HG03066 (cell line): Measurements from ENCODE around the gene TMEM151A.
"Not testable (repeated sequence)": the region's sequence is repeated elsewhere in the genome, so short reads cannot be mapped to it uniquely, and the experiment has no call there.

Experiments used
- ATAC-seq: cut with Tn5 transposase; IDR thresholded peaks from one replicate; pipeline ENCODE4 v1.9.1; 2021; ENCODE audit warnings: low read depth; ENCODE audit not compliant: unreplicated experiment

TMEM151A gene

DNA sequence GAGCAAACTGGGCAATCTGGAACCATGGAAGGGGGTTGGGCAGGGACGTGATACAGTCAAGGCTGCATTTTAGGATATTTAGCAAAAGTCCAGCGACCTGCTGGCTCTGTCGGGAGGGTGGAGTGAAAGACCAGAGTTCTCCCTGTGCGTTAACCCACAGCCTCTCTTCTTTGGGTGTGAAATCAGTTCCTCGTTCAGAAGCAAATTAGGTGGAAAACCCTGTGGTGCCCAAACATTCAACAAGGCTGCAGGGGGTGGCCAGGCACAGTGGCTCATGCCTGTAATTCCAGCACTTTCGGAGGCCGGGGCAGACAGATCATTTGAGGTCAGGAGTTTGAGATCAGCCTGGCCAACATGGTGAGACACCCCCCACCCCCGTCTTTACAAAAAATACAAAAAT is 5.9 kb downstream of the TMEM151A start:
- no peak for ATAC-seq

DNA sequence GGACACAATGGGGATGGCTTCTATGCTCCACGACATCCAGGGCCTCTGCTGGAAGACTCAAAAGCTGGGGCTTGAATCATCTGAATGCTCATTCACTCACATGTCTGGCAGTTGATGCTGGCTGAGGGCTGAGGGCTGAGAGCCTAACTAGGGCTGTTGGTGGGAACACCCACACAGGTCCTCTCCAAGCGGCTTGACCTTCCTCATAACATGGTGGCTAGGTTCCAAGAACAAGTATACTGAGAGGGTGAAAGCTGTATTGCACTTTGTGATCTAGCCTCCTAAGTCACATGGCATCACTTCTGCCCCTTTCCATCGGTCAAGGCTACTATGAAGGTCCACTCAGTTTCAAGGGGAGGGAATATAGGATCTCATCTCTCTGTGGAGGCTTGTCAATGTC is 7.5 kb downstream of the TMEM151A start:
- no peak for ATAC-seq

DNA sequence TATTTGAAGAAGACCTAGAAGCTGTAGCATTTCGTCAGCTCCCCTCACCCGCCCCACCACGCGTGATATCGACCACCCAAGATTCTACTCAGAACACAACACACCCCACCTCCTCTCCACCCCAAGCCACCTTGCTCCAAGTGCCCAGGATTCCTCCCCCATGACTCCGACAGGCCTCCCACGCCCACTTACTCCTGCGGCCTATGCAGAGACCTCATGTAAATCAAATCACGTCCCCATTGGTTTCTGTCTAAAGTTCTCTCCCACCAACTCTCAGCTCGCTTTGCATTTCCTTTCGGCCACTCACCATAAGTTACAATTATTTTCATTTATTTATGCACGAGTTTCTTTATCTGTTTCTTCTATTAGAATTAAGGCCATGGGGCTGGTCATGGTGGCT is 11.0 kb downstream of the TMEM151A start:
- ATAC-seq: no peak

DNA sequence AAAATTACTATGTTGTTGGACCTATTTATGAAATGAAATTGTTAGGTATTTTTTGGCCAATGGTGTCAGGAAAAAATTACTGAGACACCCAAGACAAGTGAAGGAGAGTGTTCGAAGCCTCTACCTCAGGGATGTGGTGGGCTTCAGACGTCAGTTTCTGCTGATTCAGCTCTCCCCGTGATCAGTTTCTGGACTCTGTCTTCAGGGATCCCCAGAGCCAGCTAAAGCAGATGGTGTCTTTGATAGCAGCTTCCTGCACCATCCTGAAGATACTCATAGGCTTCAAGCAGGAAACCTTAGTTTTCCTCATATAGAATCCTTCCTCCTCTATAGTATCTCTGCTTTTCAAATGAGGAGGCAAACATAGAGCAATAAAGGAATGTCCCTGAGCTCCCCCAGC is 17.8 kb downstream of the TMEM151A start:
- no peak for ATAC-seq

DNA sequence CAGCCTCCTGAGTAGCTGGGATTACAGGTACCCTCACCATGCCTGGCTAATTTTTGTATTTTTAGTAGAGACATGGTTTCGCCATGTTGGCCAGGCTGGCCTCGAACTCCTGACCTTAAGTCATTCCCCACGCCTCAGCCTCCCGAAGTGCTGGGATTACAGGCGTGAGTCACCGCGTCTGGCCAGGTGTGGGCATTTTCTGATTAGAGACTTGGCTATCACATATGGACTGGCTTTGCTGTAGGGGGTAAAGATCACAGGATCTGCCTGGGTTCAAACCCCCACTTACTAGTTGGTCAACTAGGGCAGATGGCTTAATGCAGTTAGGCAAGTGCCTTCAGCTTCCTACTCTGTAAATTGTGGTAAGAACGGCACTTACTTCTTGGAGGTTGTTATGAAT is 18.6 kb downstream of the TMEM151A start:
- ATAC-seq: no peak

DNA sequence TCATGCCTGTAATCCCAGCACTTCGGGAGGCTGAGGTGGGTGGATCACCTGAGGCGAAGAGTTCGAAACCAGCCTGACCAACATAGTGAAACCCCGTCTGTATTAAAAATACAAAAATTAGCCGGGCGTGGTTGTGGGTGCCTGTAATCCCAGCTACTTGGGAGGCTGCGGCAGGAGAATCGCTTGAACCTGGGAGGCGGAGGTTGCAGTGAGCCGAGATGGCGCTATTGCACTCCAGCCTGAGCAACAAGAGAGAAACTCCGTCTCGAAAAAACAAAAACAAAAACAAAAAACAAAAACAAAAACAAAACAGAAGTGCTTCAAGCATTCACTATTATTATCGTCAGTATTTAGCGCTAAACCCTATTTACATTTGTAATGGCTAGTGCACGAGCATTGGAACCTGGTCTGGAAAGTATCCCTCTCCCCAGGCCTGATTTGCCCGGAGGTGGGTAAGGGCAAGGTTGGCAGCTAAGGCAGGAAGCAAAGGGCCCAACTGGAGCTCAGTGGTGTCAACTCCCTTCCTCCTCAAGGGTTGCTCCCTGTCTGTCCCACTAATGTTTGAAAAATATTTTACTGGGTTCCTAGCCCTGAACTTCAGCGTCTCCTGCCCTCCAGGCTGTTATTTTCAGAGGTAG is 19.2 kb downstream of the TMEM151A start:
- not testable (repeated sequence) for ATAC-seq

DNA sequence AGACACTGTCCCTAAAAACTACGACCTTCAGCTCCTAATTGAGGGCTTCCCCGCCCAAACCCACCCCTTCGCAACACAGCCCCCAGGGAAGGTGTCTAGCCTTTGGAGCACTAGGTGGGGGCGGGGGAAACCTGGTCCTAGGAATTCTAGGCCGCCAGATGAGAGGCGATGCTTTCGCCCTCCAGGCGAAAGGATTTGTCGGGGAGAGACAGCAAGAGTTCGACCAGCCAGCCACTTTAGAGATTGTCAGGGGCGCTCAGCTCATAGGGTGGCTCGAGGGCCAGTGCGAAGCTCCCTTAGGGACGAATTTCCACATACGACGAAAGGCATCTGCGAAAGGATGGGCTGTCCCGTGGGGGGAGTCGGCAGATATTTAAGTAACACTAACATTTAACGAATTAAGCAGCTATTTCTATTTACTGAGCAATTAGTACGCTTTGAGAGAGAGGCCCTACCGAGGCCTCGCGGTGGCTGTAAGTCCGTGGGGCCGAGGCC is 19.8 kb downstream of the TMEM151A start:
- peak; percentile 44 for ATAC-seq

DNA sequence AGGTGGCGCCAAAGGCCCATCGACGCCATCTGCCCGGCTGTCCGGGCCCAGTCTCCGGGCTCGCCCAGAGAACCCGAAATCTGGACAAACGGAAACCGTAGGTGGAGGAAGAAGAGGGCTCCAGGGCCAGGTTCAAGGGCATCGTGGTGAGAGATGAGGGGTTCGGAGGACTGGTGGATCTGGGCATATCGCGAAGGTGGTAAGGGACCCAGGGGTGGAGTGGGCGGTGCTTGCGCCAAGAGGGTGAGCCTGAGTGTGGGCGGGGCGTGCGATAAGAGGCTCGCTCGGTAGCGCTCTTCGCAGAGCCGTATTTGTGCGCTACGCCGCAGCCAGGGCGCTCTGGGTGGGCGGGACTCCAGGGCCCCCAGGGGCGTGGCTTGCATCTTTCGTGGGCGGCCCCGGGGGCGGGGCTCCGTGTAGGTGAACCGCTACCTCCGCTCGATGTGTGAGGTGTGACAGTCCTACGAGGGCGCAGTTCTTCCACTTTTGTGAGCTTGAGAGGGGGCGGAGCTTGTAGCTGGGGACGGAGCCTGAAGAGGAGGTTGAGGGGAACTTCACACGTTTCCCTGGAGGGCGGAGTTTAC is 20.4 kb downstream of the TMEM151A start:
- ATAC-seq: peak; percentile 65

DNA sequence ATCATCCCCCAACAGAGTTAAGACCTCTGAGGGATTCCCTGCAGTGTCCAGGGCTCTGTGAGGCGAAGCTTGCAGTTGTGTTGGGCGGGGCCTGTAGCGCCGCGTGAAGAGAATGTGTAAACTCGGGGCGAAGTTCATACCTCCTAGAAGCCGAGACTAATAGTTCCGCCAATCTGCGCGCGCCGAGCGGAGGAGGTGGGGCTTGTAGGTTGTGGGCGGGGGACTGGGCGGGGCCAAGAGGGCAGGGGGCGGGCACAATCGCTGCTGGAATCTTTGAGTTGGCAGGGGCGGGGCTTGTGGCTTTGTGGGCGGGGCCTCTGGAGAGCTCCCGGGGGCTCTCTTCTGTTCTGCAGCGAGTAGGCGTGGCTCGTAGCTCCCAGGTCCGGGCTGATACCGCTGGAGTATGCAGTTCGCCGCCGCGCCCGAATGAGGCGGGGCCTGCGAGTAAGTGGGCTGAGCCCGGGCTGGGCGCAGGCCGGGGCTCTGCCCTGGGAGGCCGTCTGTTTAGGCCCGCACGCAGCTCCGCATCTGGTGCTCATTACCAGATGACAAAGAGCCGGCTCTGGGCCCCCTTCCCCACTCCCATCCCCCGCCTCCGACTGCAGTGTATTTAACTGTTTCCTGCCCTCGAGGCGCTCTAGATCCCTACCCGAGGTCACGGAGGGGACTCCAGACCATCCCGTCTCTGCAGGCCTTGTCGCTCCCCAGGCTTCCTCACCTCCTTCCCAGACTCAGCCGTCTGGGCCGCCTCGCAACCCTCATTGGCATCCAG is 21.0 kb downstream of the TMEM151A start:
- ATAC-seq: peak; percentile 60

DNA sequence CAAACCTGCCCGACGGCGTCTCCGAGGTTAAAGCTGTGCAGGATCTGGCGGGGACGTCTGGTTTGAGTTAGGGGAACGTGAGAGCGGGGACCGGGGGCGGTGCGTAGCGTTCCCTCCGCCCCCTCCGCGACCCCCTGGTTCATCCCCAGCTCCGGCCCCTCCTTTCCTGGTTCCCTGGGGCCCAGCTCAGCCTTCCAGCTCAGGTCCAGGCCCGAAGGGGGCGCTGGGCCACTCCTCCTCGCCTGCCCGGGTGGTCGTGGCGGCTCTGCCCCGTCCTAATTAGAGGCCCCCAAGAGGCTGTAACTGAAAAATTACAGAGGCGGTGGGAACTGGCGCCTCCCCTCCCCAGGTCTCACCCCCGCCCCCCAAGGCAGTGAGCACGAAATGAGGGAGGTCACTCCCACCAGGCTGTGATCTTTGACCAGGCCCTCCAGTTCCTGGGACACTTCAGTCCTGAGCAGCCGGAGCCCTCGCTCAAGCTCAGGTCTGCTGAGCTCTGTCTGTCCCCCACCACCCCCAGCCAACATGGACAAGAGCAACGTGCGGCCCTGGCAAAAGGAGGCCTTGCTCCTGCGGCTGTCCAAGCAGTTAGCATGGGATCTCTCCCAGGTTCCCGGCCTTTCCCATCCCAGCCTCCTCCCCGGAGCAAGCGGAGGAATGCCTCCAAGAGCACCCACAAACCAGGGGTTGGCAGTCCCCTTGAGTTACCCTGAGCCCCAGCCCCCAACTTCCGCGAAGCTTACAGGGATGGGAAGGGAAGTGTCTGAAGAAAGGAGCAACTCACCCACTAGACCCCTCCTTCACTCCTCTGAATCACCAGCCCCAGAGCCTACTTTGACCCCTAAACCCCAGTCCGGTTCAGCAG is 21.9 kb downstream of the TMEM151A start:
- no peak for ATAC-seq

DNA sequence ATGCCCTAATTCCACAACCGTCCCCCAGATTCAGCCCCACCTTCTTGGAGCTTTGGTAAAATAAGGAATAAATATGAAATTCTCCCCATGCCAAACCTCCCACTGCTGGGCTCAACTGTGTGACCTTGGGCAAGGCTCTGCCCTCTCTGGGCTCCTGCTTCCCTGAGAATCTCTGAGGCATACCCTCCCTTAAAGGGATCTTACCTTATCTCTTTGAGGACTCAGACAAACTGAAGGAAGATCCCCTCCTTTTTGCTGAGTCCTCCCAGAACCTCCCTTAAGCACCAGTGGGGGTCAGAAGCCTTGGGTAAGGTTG is 22.4 kb downstream of the TMEM151A start:
- ATAC-seq: no peak

DNA sequence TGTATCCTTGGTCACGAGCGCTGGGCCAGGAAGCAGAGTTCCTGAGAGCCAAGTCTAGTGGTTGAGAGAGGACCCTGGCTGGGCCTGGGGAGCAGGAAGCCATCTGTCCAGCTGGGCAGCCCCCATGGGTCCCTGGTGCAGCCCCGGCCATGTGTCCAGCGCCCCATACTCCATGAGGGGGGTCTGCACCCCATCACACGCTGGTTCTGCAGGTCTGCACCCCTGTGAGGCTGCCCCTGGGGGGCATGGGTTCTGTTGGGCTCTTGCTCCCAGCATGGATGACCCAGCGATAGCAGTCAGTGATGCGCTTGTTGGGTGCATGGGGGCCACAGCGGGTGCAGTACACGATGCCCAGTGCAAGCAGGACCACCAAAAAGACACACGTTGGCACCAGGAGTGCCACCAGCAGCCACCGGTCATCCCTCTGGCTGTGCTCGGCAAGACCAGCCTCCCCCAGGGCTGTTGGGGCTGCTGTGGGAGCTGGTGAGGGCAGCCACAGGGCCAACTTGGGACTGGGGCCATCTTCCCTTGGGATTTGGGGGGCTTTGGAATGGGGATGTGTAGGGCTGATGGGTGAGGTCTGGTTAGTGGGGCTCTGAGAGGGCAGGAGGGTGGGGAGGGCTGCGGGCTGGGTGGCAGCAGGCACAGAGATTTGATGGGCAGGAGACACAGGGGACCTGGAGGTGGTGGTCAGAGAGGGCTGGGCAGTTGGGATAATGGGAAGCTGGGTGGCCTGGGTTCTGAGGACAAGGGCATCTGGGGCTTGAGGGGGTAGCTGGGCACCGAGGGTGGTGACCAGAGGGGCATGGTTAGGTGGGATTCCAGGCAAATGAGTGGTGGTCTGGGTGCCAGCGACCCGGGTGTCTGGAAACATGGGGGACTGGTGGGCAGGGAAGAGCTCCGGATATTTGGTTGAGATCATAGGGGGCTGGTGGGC is 23.1 kb downstream of the TMEM151A start:
- no peak for ATAC-seq

DNA sequence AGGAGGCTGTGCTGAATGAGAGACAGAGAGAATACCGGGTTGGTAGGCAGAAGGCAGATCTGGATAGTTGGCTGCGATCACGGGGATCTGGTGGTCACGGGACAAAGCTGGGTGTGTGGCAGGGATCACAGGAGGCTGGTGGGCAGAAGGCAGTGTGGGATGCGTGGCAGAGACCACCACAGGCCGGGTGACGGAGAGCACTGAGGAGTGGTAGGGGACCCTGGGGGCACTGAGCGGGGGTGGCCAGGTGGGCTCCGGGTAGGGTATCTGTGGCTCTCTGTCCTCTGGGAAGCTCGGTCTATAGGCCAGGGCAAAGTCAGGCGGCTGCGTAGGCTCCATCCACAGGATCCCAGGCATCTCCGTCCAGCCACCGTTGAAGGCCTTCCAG is 23.8 kb downstream of the TMEM151A start:
- ATAC-seq: no peak

DNA sequence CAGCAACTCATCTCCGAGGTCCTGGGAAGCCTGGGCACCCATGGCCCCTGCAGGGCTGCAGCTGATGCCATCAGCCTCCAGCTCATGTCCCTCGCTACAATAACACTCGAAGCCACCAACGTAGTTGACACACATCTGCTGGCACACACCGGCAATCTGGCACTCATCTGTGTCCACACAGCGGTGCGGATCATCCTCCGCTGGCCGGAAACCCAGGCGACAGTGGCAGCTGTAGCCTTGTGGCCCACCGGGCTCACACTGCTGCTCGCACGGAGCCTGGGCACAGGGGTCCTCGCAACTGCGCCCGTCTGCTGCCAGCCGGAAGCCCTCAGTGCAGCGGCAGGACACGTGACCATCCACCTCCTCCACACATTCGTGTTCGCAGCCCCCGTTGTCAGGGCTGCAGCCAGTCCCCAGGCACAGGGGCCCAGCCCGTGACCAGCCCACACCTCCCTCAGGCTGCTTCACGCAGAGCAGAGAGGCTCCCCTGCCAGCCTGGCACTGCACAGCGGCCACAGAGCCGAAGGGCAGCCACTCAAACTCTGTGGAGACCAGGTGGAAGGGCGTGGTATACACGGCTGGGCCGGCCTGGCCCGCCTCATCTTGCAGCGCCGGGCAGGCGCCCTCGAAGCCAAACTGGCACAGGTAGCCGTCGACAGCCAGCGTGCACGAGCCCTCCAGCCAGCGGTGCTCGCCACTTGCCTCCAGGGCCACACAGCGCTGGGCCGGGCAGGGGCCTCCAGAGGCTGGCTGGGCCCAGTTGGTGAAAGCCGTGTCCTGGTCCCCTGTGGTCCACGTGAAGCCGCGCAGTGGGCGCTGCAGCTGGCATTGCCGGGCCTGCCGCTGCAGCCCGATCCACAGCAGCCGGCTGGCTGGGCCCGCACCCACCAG is 24.5 kb downstream of the TMEM151A start:
- ATAC-seq: no peak

DNA sequence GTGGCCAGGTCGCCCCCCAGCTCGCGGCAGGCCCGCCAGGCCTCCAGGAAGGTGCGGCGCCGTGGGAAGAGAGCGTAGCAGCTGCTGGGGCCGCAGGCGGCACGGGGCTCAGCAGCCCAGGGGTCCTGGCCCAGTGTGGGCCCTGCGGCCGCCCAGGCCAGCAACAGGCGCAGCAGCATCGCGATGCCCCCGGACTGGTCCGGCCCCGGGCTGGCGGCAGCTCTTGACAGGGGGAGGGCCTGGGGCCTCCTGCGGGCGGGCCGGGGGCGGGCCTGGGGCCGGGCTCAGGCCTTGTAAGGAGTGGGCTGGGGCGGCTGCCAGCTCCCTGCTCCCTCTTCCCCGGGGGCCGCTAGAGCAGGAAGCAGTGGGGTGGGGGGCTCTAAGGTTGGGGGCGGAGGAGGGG is 25.2 kb downstream of the TMEM151A start, which contains the start of gene CD248:
CD248 (minus strand) TSS at position 196 of the 403 bp plus-strand sequence; CDS start at position 179, 17 bp downstream.
- no peak for ATAC-seq

DNA sequence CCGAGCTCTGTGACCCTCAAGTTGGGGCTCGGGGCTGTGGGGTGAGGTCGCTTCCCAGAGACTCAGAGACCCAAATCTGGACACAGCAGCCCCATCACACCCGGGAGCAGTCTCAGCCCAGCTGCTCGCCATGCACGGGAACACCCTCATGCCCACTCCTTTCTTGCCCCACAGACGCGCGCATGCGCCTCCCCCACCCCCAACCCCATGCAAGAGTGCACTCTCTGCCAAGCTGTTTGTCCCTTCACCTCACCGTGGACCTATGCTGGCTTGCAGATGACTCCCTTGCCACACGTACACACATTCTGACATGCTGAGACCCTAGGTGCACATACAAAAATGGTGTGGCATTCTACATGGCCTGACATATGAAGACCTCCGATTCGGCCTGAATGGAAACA is 25.6 kb downstream of the TMEM151A start:
- no peak for ATAC-seq

DNA sequence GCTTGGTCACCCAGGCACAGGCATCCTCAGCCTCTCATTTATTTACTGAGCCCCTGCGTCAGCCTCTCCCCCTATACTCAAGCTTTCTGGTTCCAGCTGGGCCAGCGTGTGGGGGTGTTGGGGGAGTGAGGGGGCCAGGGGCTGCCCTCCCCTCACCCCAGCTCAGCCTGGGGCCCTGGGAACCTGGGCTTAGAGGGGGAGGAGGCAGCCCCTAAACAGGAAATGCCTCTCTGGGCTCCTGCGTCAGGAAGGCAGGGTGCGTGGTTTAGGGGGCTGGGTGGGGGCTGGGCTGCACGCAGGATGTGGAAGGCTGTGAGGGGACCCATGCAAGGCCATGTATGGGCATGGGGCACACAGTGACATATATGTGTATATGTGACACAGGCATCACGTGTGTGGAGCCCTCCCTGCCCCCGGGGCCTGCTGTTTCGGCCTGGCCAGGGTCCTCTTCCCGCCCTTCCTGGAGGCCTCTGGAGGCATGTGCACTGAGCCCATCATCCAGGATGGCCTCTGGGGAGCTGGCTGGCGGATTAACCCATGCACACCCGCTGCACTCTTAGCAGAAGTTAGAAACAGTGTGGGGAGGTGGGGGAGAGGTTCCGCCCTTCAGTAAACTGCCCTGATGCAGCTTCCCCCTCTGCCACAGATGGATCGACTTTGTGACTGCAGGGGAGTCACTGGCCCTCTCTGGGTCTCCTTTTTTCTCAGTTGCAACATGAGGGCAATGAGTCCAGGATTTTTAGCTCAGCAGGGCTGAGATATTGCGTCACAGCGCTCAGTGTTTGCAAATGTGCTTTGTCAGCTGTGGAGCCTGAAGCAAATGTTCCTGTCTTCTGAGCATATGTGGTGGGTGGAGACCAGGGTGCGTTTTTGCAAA is 26.3 kb downstream of the TMEM151A start:
- ATAC-seq: no peak

DNA sequence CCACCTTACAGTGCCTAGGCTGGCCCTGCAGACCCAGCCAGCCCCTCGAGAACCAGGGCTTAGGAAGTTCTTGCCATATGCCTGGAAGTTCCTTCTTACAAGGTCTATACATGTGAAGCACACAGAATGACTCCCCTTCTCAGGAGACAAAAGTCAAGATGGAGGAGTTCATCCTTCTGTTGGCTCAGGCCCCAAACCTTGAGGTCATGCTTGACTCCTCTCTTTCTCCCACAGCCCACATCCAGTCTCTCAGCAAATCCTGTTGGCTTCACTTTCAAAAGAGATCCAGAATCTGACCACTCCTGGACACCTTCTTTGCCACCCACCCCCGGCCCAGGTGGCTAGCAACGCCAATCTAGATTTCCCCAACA is 26.9 kb downstream of the TMEM151A start:
- ATAC-seq: no peak
